GM12875 (cell line): ENCODE results near the gene ZBTB18.
"Not testable (repeated sequence)": the region's sequence is repeated elsewhere in the genome, so short reads cannot be mapped to it uniquely, and the experiment has no call there.

ENCODE experiments used
- H3K4me3 ChIP-seq: one replicate; pipeline ENCODE4 v1.5.1; 2011; ENCODE audit warnings: low read depth, low read length, control low read depth
- TF ChIP-seq, protein P1 (sequence below): IDR thresholded peaks from 2 replicates; pipeline ENCODE4 v1.5.1; 2011; ENCODE audit warnings: low read depth, mild to moderate bottlenecking, control low read depth, inconsistent platforms, low read length, moderate library complexity, borderline replicate concordance; ENCODE audit not compliant: insufficient read depth

ZBTB18 gene

DNA sequence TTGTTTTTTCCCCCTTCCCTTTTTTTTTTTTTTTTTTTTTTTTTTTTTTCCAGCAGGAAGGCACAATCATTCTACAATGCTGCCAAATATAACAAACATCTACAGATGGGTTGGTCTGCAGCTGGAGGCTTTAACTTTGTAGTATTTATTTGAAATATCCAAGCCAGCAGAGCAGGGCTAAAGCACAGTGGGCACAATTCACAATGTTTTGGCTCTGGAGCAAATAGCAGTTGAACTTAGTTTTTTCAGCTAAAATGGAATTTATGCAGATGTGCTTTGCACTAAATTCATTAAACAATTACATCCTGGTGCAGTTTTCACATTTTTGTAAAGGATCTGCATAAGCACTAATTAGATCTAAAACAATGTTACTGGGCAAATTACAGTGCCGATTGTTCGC is 39.8 kb upstream of the ZBTB18 start:
- no peak overlapping the region for H3K4me3 ChIP-seq
- TF ChIP-seq, protein P1, sequence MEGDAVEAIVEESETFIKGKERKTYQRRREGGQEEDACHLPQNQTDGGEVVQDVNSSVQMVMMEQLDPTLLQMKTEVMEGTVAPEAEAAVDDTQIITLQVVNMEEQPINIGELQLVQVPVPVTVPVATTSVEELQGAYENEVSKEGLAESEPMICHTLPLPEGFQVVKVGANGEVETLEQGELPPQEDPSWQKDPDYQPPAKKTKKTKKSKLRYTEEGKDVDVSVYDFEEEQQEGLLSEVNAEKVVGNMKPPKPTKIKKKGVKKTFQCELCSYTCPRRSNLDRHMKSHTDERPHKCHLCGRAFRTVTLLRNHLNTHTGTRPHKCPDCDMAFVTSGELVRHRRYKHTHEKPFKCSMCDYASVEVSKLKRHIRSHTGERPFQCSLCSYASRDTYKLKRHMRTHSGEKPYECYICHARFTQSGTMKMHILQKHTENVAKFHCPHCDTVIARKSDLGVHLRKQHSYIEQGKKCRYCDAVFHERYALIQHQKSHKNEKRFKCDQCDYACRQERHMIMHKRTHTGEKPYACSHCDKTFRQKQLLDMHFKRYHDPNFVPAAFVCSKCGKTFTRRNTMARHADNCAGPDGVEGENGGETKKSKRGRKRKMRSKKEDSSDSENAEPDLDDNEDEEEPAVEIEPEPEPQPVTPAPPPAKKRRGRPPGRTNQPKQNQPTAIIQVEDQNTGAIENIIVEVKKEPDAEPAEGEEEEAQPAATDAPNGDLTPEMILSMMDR: no peak

DNA sequence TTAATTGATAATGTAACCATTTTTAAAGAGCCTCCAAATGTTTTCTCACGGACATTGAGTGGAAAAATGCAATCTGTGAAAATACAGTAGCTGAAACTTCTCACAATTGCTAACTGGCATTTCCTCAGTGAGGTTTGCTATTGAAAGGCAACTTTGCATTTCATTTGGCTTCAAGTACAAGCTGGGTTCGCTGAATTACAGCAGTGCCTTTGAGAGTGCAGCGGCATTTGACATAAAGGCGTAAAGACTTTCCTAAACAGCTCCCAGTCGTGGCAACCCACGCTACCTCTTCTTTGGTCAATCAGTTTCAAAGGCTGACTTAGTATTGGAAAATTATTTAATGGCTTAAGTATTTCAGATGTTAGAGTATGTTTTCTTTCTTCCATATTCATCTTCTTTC is 39.3 kb upstream of the ZBTB18 start:
- no peak overlapping the region for H3K4me3 ChIP-seq
- TF ChIP-seq, protein P1: no peak

DNA sequence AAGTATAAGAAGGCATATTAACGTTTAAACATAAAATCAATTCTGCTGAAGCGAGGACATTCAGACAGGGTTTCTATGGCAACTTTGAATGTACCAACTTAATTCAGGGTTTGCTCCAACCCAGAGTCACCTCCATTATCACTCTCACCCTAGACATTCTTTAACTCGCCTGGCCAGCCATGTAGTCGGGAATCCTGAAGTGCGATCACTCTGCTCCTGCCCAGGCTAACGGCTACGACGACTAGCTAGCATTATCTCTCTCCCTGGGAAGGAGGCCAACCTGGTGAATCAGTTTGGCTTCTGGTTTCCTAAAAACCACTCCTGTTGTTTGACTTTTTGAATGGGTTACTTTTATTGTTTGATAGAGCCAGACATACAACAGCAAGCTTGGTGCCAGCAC is 38.9 kb upstream of the ZBTB18 start:
- TF ChIP-seq, protein P1: no peak
- no peak overlapping the region for H3K4me3 ChIP-seq

DNA sequence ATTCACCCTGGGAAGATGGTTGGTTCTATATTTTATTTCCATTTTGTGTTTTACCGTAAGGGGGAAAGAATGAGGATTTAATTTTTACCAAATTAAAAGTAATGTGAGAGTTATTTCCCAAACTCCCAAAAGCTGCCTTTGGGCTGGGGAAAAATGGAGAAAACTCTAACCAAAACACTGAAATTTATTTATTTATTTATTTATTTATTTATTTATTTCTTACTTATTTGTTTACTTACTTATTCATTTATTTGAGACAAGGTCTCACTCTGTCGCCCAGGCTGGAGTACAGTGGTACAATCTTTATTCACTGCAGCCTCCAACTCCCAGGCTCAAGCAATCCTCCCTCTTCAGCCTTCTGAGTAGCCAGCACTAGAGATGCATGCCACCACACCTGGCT is 38.0 kb upstream of the ZBTB18 start:
- H3K4me3 ChIP-seq: no peak overlapping the region
- TF ChIP-seq, protein P1: no peak

DNA sequence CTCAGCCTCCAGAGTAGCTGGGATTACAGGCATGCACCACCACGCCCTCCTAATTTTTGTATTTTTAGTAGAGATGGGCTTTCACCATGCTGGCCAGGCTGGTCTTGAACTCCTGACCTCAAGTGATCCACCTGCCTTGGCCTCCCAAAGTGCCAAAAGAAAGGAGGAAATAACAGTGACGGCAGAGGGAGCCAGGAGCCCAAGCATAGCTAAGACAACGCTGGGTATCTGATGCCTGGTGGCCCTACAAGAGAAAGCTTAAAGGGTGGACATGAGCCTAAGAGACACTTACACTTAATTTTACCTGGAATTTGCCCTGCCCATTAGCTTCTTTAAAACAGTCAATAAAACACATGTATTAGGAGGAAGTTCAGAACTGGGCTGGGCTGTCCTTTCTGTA is 36.2 kb upstream of the ZBTB18 start:
- not testable (repeated sequence) for H3K4me3 ChIP-seq

DNA sequence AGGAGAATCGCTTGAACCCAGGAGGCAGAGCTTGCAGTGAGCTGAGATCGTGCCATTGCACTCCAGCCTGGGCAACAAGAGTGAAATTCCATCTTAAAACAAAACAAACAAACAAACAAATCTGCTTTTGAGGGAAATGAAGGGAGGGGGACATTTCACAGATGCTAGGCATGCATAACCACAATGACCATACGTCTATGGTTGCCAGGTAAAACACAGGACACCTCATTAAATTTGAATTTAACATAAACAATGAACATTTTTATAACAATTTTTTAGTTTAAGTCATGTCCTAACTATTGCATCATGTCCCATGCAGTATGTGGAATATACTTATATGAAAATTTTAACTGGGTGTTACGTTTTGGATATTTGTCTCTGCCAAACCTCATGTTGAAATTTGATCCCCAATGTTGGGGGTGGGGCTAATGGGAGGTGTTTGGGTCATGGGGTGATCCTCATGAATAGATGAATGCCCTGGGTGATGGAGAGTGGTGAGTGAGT is 31.0 kb upstream of the ZBTB18 start:
- H3K4me3 ChIP-seq: no peak overlapping the region
- TF ChIP-seq, protein P1: no peak

DNA sequence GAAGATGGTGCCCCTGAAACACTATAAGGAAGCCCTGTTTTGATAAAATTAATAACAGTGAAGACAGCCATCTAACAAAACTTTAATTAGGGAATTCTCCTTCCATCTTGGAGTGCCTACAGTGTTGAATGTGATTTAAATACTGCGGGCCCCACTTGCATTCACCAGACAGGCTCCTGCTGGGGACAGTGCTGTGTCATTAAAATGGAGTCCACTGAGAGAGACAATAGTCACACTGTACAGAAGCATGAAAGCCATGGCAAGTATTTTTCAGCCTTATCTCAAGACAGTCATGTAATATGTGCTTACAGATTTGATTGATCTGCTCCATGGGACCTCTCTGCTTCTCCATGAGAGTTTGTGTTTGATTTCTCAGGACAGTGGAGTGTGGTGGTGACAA is 29.7 kb upstream of the ZBTB18 start:
- TF ChIP-seq, protein P1: no peak
- no peak overlapping the region for H3K4me3 ChIP-seq

DNA sequence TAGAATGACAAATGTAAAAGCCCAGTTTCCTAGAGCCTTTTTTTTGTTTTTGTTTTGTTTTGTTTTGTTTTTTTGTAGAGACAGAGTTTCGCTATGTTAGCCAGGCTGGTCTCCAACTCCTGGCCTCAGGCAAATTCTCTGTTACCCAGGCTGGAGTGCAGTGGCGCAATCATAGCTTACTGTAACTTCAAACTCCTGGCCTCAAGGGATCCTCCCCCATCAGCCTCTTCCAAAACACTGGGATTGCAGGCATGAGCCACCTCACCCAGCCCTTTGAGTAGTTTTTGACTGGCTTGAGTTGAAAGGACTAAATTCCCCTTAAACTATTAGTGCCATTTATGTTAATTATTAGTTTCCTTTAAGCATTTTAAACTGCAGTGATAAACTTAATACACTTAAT is 28.8 kb upstream of the ZBTB18 start:
- TF ChIP-seq, protein P1: no peak
- no peak overlapping the region for H3K4me3 ChIP-seq
